Peyer's patch (tissue), 4 donors: ENCODE results near the gene STK32B. TPM values are rescaled to one million over a fixed set of nuclear protein-coding genes. Genes with fewer than 3 reads are reported as not detected.
A peak's percentile ranks its signal among the peaks of the same experiment; 100 is the strongest.

Source experiments
- DNase-seq, 3 donors: peaks; one replicate each; pipeline ENCODE4 v3.0.0-alpha.2; 2017 to 2019
- H3K27ac ChIP-seq, 4 donors: fragments of 200-600 bp; sonication (generic); one replicate each; pipeline ENCODE4 v1.5.1; 2016 to 2019
- H3K27me3 ChIP-seq, 2 donors: fragments of 200-600 bp; sonication (generic); one replicate each; pipeline ENCODE4 v1.5.1; 2019
- H3K36me3 ChIP-seq, 3 donors: fragments of 200-600 bp; sonication (generic); one replicate each; pipeline ENCODE4 v1.5.1; 2016 to 2019
- H3K4me1 ChIP-seq, 4 donors: fragments of 200-600 bp; sonication (generic); one replicate each; pipeline ENCODE4 v1.5.1; 2016 to 2019
- H3K4me3 ChIP-seq, 4 donors: fragments of 200-600 bp; sonication (generic); 1 replicate in 3 of 4; 2 replicates in 1 of 4; pipeline ENCODE4 v1.5.1; 2016 to 2019; ENCODE audit warnings: mild to moderate bottlenecking in 1 of 4
- H3K9me3 ChIP-seq, 4 donors: fragments of 200-600 bp; sonication (generic); one replicate each; pipeline ENCODE4 v1.5.1; 2016 to 2019; ENCODE audit warnings: mild to moderate bottlenecking in 1 of 4
- CTCF ChIP-seq, 6 experiments: fragments of 450-650 bp in 4 of 6; fragments of 200-600 bp in 2 of 6; sonication (generic) in 1 of 6; IDR thresholded peaks; one replicate each; pipeline ENCODE4 v1.5.1; 2017 to 2019; ENCODE audit warnings: antibody characterized with exemption in 6 of 6, mild to moderate bottlenecking in 3 of 6, moderate library complexity in 1 of 6
- POLR2A ChIP-seq, 2 donors: fragments of 450-650 bp; IDR thresholded peaks; one replicate each; pipeline ENCODE4 v1.5.1; 2017; ENCODE audit warnings: antibody characterized with exemption in 2 of 2, mild to moderate bottlenecking in 2 of 2, moderate library complexity in 2 of 2
- total RNA-seq, 4 donors: library from RNA; depleted of rRNA; stranded (reverse); fragments of >200 nt; gene quantifications; one replicate each; pipeline ENCODE4 v1.1.0, GENCODE V29; 2016

STK32B gene
- total RNA-seq, 4 donors from 2014 or later, result 0.35 to 3.3 (median 1.3) TPM

GRCh38 chr4:5030927-5031326 lies 20.4 kb upstream of the STK32B start:
- H3K4me3 ChIP-seq, result no peak overlapping the region
- H3K36me3 ChIP-seq, result no peaks in the 10 kb centered on the region
- no peak for TF ChIP-seq POLR2A (IDR thresholded peaks at IDR 0.05)
- no peak for TF ChIP-seq CTCF (IDR thresholded peaks at IDR 0.05)
- no peaks in the 10 kb centered on the region for H3K9me3 ChIP-seq
- no peak for DNase-seq
- no peaks in the 10 kb centered on the region for H3K27me3 ChIP-seq
- H3K27ac ChIP-seq, result no peak overlapping the region
- H3K4me1 ChIP-seq, result peaks cover 0 to 14% (median 0%) of the 10 kb centered on the region in 4 donors

DNA sequence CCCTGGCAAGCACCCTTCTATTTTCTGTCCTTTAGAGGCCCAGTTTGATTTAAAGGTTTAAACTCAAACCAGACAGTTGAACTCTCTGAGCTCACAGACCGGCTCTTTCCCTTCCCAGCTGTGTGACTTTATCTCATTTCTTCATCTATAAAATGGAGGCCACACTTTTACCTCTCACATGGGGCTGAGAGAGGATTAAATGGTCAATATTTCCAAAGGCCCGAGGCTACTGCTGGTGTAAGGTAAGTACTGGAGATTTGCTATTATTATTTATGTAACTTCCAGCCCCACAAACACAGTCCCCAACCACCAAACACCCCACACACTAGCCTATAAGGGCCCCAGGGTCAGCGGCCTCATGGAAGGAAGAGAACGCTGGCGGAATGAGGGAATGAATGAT lies 18.5 kb upstream of the STK32B start:
- TF ChIP-seq POLR2A (IDR thresholded peaks at IDR 0.05), result no peak
- no peak for TF ChIP-seq CTCF (IDR thresholded peaks at IDR 0.05)
- Histone ChIP-seq H3K9me3 (no peaks in the 10 kb centered on the region), H3K27me3 (no peaks in the 10 kb centered on the region), H3K36me3 (no peaks in the 10 kb centered on the region), H3K27ac (no peak overlapping the region), H3K4me1 (peaks cover 0 to 14% (median 0%) of the 10 kb centered on the region in 4 donors), H3K4me3 (no peak overlapping the region)
- no peak for DNase-seq

- no peak for DNase-seq
- no peaks in the 10 kb centered on the region for H3K27me3 ChIP-seq
- no peak for TF ChIP-seq POLR2A (IDR thresholded peaks at IDR 0.05)
- TF ChIP-seq CTCF (IDR thresholded peaks at IDR 0.05), result no peak
- peaks cover 0 to 14% (median 0%) of the 10 kb centered on the region in 4 donors for H3K4me1 ChIP-seq
- H3K36me3 ChIP-seq, result no peaks in the 10 kb centered on the region
- no peaks in the 10 kb centered on the region for H3K9me3 ChIP-seq
- peak overlapping the region in 1 of 4 donors; percentile 15 for H3K27ac ChIP-seq
- no peak overlapping the region for H3K4me3 ChIP-seq
These were observed 17.9 kb upstream of the STK32B start for GRCh38 chr4:5033281-5033841.

GRCh38 chr4:5034206-5034605 lies 17.1 kb upstream of the STK32B start:
- Histone ChIP-seq H3K27me3 (no peaks in the 10 kb centered on the region), H3K4me3 (no peak overlapping the region), H3K36me3 (no peaks in the 10 kb centered on the region), H3K4me1 (peaks cover 0 to 14% (median 0%) of the 10 kb centered on the region in 4 donors), H3K27ac (no peak overlapping the region), H3K9me3 (no peaks in the 10 kb centered on the region)
- no peak for DNase-seq
- TF ChIP-seq POLR2A (IDR thresholded peaks at IDR 0.05), result no peak
- TF ChIP-seq CTCF (IDR thresholded peaks at IDR 0.05), result no peak

DNA sequence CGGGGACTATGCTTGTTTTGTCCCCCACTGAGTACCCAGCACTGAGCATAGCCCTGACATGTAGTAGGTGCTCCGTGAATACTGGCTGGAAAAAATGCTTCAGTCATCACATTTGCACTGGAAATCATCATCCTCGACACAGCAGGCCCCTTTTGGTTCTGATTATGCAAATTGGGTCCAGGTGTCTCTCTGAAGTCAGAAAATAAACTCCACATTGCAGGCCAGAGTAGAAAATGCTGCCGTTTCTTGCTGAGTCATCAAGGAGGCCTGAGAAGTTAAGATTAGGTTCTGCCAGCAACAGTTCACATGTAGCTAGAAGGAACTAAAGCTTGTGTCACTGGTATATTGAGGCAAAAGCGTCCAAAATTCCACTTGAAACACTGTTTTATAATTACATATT lies 15.0 kb upstream of the STK32B start:
- no peak overlapping the region for H3K27ac ChIP-seq
- no peak overlapping the region for H3K4me3 ChIP-seq
- no peaks in the 10 kb centered on the region for H3K36me3 ChIP-seq
- H3K4me1 ChIP-seq, result peaks cover 0 to 14% (median 0%) of the 10 kb centered on the region in 4 donors
- no peaks in the 10 kb centered on the region for H3K27me3 ChIP-seq
- H3K9me3 ChIP-seq, result no peaks in the 10 kb centered on the region
- no peak for TF ChIP-seq CTCF (IDR thresholded peaks at IDR 0.05)
- TF ChIP-seq POLR2A (IDR thresholded peaks at IDR 0.05), result no peak
- no peak for DNase-seq
